B cell (primary cell): Measurements from ENCODE around the gene CSNK1G1. TPM values are rescaled to one million over a fixed set of nuclear protein-coding genes. Genes with fewer than 3 reads are reported as not detected.

ENCODE experiments used
- ATAC-seq: fragments of 200-7000 bp; cut with Tn5 transposase; one replicate; pipeline ENCODE4 v1.10.0; 2021; ENCODE audit warnings: low read depth, mild to moderate bottlenecking, moderate number of reproducible peaks, moderate library complexity
- CTCF ChIA-PET: fragments of 350-600 bp; sonication (Branson Sonifier 250); formaldehyde crosslinking; loops from one replicate; lab custom pipeline; 2021; ENCODE audit warnings: antibody characterized with exemption, inconsistent platforms; lab: Charles Lee
- POLR2A ChIA-PET: fragments of 350-600 bp; sonication (Branson Sonifier 250); formaldehyde crosslinking; loops from one replicate; lab custom pipeline; 2021; ENCODE audit warnings: antibody characterized with exemption; lab: Charles Lee
- DNase-seq: peaks from one replicate; pipeline ENCODE4 v3.0.0; 2013
- H2AFZ ChIP-seq: 2 replicates; pipeline ENCODE4 v1.6.1; 2012; ENCODE audit warnings: mild to moderate bottlenecking, low read depth, low read length; ENCODE audit not compliant: insufficient read depth, poor library complexity, severe bottlenecking
- H3K27ac ChIP-seq, 2 donors: 1 replicate in 1 of 2; 2 replicates in 1 of 2; pipeline ENCODE4 v1.5.1; 2012 to 2013; ENCODE audit warnings: low read length in 2 of 2, mild to moderate bottlenecking in 2 of 2, moderate library complexity in 1 of 2
- H3K27me3 ChIP-seq, 4 experiments: fragments of 200-600 bp in 1 of 4; sonication (generic) in 1 of 4; replicated peaks in 1 of 4; 1 replicate in 2 of 4; 2 replicates in 2 of 4; pipeline versions ENCODE4 v1.6.1 to v1.7.0; 2013 to 2016; ENCODE audit warnings: low read length in 3 of 4, mild to moderate bottlenecking in 2 of 4, mixed read lengths in 1 of 4, moderate library complexity in 1 of 4; ENCODE audit not compliant: insufficient read depth in 4 of 4, control insufficient read depth in 3 of 4; ENCODE audit errors: control extremely low read depth in 1 of 4
- H3K36me3 ChIP-seq, 2 experiments: replicated peaks in 1 of 2; 1 replicate in 1 of 2; 2 replicates in 1 of 2; pipeline versions ENCODE4 v1.6.1 to v1.7.1; 2013; ENCODE audit warnings: low read length in 1 of 2; ENCODE audit not compliant: insufficient read depth in 2 of 2, control insufficient read depth in 1 of 2; ENCODE audit errors: control extremely low read depth in 1 of 2, extremely low read depth in 1 of 2
- H3K4me1 ChIP-seq, 2 donors: fragments of 200-600 bp in 1 of 2; sonication (generic) in 1 of 2; 1 replicate in 1 of 2; 2 replicates in 1 of 2; pipeline versions ENCODE4 v1.5.1 to v1.6.1; 2013 to 2017; ENCODE audit warnings: low read length in 2 of 2; ENCODE audit not compliant: control insufficient read depth in 2 of 2, insufficient read depth in 2 of 2
- H3K4me2 ChIP-seq: replicated peaks from 2 replicates; pipeline ENCODE3; 2012; ENCODE audit warnings: mild to moderate bottlenecking, low read depth, low read length; ENCODE audit not compliant: poor library complexity, severe bottlenecking
- H3K4me3 ChIP-seq, 5 experiments: fragments of 200-600 bp in 1 of 5; sonication (generic) in 1 of 5; 1 replicate in 3 of 5; 2 replicates in 2 of 5; pipeline versions ENCODE4 v1.5.1 to v1.7.0; 2011 to 2016; ENCODE audit warnings: low read length in 4 of 5, mild to moderate bottlenecking in 4 of 5, low read depth in 2 of 5, control low read depth in 1 of 5, moderate library complexity in 1 of 5; ENCODE audit not compliant: insufficient read depth in 1 of 5; ENCODE audit errors: control extremely low read depth in 1 of 5, extremely low read depth in 1 of 5
- H3K79me2 ChIP-seq: fragments of 200-600 bp; sonication (generic); one replicate; pipeline ENCODE4 v1.6.0; 2016; ENCODE audit warnings: low read length; ENCODE audit not compliant: control insufficient read depth, insufficient read depth
- H3K9ac ChIP-seq: fragments of 200-600 bp; sonication (generic); 2 replicates; pipeline ENCODE4 v1.6.1; 2017; ENCODE audit warnings: mild to moderate bottlenecking, low read length, moderate library complexity
- H3K9me3 ChIP-seq, 3 donors: one replicate each; pipeline versions ENCODE4 v1.6.1 to v1.7.1; 2013; ENCODE audit warnings: low read length in 2 of 3; ENCODE audit not compliant: control insufficient read depth in 2 of 3, insufficient read depth in 1 of 3; ENCODE audit errors: control extremely low read depth in 1 of 3
- H4K20me1 ChIP-seq: 2 replicates; pipeline ENCODE4 v1.6.0; 2012; ENCODE audit warnings: mild to moderate bottlenecking, low read length; ENCODE audit not compliant: insufficient read depth, control insufficient read depth, poor library complexity, severe bottlenecking
- H3K27ac Mint-ChIP-seq: one replicate; pipeline ENCODE4 v1.8.0; 2021; ENCODE audit warnings: mixed read lengths
- H3K27me3 Mint-ChIP-seq: one replicate; pipeline ENCODE4 v1.8.0; 2021; ENCODE audit warnings: mixed read lengths
- H3K4me1 Mint-ChIP-seq: one replicate; pipeline ENCODE4 v1.8.0; 2021; ENCODE audit warnings: mixed read lengths
- H3K4me3 Mint-ChIP-seq: one replicate; pipeline ENCODE4 v1.8.0; 2021; ENCODE audit warnings: mixed read lengths
- H3K9me3 Mint-ChIP-seq: one replicate; pipeline ENCODE4 v1.8.0; 2022; ENCODE audit warnings: mixed read lengths; ENCODE audit not compliant: insufficient read depth
- EZH2 ChIP-seq: IDR thresholded peaks from 2 replicates; pipeline ENCODE4 v1.6.1; 2012; ENCODE audit warnings: borderline replicate concordance, low read depth, mild to moderate bottlenecking, moderate library complexity, low read length; ENCODE audit not compliant: insufficient read depth, poor library complexity, severe bottlenecking
- WGBS: methylation state at CpG from one replicate; pipeline ENCODE4 v1.1.5; 2013; ENCODE audit warnings: missing lambda C conversion rate; ENCODE audit not compliant: insufficient coverage; 5-methylcytosine and 5-hydroxymethylcytosine counted together
- intact Hi-C: fragments of 100-400 bp; cut with micrococcal nuclease; formaldehyde crosslinking; loops from one replicate; pipeline ENCODE4 v1.10.0; 2022
- polyA plus RNA-seq: library from polyadenylated mRNA; depleted of rRNA; stranded (reverse); fragments of >200 nt; gene quantifications from 2 replicates; pipeline ENCODE4 v1.2.3, GENCODE V29; 2012
- total RNA-seq, 2 donors: library from RNA; stranded (reverse); fragments of 120-200 nt in 1 of 2; gene quantifications; 1 replicate in 1 of 2; 2 replicates in 1 of 2; pipeline versions ENCODE4 v1.2.3 to v1.2.4, GENCODE V29; 2013 to 2022
- TF ChIP-seq, protein P1 (sequence below): fragments of 200-600 bp; IDR thresholded peaks from one replicate; pipeline ENCODE4 v1.8.0; 2022; ENCODE audit warnings: antibody characterized with exemption, mild to moderate bottlenecking

Gene CSNK1G1
- total and polyA plus RNA-seq, 2 donors (not counting 1 experiment from before 2014, with no cell fraction given): 5.2 to 40.3 TPM

DNA sequence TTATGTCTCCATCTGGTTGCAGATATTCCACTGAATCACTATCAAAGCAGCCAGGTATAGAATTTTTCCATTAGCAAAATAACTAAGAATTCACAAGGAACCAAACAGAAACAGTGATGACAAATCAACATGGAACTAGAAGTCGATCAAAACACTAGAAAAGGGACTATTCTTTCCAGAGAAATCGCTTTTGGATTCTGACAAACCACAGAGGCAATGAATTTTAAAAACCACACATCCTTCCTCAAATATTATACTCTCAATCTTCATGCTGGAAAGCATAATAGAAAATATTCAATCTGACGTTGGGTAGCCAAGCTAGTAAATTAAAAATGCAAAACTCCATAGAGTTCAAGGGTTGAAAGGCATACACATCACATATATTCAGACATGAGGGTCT is 99.9 kb downstream of the CSNK1G1 start:
- no peak overlapping the region for H3K27ac ChIP-seq
- CTCF ChIA-PET: no interaction called here
- intact Hi-C loops: no loop called here
- H3K4me2 ChIP-seq: no peak overlapping the region
- Mint-ChIP-seq H3K27ac (no peak overlapping the region), H3K4me1 (peaks cover 8% of the 10 kb centered on the region), H3K4me3 (no peak overlapping the region), H3K9me3 (no peaks in the 10 kb centered on the region), H3K27me3 (no peaks in the 10 kb centered on the region)
- H3K36me3 ChIP-seq: peaks cover 6 to 9% of the 10 kb centered on the region in 2 experiments
- TF ChIP-seq, protein P1, sequence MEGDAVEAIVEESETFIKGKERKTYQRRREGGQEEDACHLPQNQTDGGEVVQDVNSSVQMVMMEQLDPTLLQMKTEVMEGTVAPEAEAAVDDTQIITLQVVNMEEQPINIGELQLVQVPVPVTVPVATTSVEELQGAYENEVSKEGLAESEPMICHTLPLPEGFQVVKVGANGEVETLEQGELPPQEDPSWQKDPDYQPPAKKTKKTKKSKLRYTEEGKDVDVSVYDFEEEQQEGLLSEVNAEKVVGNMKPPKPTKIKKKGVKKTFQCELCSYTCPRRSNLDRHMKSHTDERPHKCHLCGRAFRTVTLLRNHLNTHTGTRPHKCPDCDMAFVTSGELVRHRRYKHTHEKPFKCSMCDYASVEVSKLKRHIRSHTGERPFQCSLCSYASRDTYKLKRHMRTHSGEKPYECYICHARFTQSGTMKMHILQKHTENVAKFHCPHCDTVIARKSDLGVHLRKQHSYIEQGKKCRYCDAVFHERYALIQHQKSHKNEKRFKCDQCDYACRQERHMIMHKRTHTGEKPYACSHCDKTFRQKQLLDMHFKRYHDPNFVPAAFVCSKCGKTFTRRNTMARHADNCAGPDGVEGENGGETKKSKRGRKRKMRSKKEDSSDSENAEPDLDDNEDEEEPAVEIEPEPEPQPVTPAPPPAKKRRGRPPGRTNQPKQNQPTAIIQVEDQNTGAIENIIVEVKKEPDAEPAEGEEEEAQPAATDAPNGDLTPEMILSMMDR: no peak
- TF ChIP-seq EZH2: no peak
- peaks cover 30% of the 10 kb centered on the region for H3K79me2 ChIP-seq
- POLR2A ChIA-PET: no interaction called here
- no peaks in the 10 kb centered on the region for H3K9me3 ChIP-seq
- H3K4me1 ChIP-seq: no peaks in the 10 kb centered on the region
- no peak overlapping the region for H3K9ac ChIP-seq
- H3K27me3 ChIP-seq: no peaks in the 10 kb centered on the region
- ATAC-seq (no peak), DNase-seq (no peak)
- H3K4me3 ChIP-seq: no peak overlapping the region
- H4K20me1 ChIP-seq: no peaks in the 10 kb centered on the region
- no peak overlapping the region for H2AFZ ChIP-seq
- 14% methylated on average over 1 of the region's 3 CpGs for WGBS

DNA sequence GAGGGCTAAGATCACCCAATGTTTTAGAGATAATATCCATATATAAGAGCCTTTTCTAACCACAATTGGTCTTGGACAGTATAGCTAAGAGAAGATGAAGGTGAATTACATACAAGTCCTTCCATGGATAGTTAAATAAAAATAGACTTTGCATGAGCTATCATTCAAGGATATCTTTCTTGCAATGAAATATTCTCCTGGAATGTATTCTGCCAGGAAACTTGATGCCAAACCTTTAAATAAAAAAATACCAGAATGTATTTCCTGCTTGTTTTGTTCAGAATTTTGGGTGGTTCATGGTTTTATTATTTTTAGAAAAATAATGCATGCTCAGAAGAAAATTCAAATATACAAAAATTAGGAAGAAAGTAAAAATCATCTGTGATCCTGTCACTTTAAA is 104.3 kb downstream of the CSNK1G1 start:
- Histone ChIP-seq H4K20me1 (no peaks in the 10 kb centered on the region), H3K79me2 (peaks cover 11% of the 10 kb centered on the region), H3K9me3 (no peaks in the 10 kb centered on the region), H3K9ac (no peak overlapping the region), H3K27me3 (no peaks in the 10 kb centered on the region), H3K4me1 (no peaks in the 10 kb centered on the region), H2AFZ (no peak overlapping the region), H3K4me2 (no peak overlapping the region), H3K36me3 (peaks cover 2 to 18% of the 10 kb centered on the region in 2 experiments), H3K27ac (no peak overlapping the region), H3K4me3 (no peak overlapping the region)
- DNase-seq (no peak), ATAC-seq (no peak)
- Mint-ChIP-seq H3K27ac (no peak overlapping the region), H3K27me3 (no peaks in the 10 kb centered on the region), H3K4me1 (peaks cover 10% of the 10 kb centered on the region), H3K4me3 (no peak overlapping the region), H3K9me3 (no peaks in the 10 kb centered on the region)
- CTCF ChIA-PET: no interaction called here
- TF ChIP-seq, protein P1: no peak
- no peak for TF ChIP-seq EZH2
- POLR2A ChIA-PET: no interaction called here
- intact Hi-C loops: no loop called here
